Adrenal gland (tissue), 5 donors: ENCODE data around the gene SGIP1.

Experiments
- CTCF ChIP-seq, 6 experiments: fragments of 450-650 bp in 4 of 6; fragments of 200-600 bp in 2 of 6; sonication (generic) in 1 of 6; IDR thresholded peaks; 1 replicate in 5 of 6; 2 replicates in 1 of 6; pipeline versions ENCODE4 v1.5.1 to v1.8.0; 2016 to 2021; ENCODE audit warnings: antibody characterized with exemption in 6 of 6, mild to moderate bottlenecking in 2 of 6, moderate library complexity in 1 of 6
- POLR2A ChIP-seq, 2 donors: fragments of 450-650 bp; IDR thresholded peaks; one replicate each; pipeline ENCODE4 v1.6.1; 2017; ENCODE audit warnings: antibody characterized with exemption in 2 of 2, mild to moderate bottlenecking in 2 of 2, moderate library complexity in 1 of 2
- donor health status: DM: no; HTN: no; CAD: no.

DNA sequence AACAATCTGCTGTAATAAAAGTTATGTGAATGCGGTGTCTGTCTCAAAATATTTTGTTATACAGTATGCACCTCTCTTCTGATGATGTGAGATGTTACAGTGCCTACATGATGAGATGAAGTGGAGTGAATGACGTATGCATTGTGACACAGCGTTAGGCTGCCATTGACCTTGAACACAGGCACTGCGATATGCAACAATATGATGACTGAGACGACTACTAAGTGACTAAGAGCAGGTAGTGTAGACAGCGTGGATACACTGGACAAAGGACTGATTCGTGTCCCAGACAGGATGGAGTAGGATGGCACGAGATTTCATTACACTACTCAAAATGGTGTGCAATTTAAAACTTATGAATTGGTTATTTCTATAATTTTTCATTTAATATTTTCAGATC is 8.4 kb downstream of the SGIP1 start:
- TF ChIP-seq CTCF (IDR thresholded peaks at IDR 0.05) = no peak
- TF ChIP-seq POLR2A (IDR thresholded peaks at IDR 0.05) = no peak
